ENCODE results near the gene THSD7A. TPM values are rescaled to one million over a fixed set of nuclear protein-coding genes. Genes with fewer than 3 reads are reported as not detected.
A peak's percentile ranks its signal among the peaks of the same experiment; 100 is the strongest.

The THSD7A gene
- total RNA-seq, 1 donor = 0.43 TPM

DNA sequence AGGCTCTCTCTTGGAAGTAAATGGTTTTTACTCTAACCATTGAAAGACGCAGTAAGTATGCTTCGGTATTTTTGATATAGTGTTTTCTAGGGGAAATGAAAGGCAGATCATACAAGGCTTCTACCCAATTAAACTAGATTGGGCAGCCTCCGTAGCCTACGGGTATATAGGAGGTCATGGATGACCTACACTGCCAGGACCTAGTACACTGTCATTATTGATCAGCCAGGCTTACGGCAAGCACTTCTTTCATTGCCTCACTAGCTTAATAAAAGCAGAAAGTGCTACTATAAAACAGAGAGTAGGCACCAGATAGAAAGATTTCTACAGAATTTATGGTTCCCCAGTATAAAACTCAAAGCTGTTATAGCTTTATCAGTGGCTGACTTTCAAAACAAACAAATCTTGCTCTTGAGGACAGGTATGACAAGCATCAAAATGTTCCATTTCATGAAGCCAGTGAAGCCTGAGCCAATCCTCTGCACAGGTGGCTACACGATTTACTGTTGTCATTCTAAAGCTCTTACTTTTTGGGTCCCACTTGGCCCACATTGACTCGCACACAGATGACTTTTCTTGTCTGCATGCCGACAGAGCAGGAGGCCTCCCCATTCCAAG is 358.1 kb downstream of the THSD7A start:
- TF ChIP-seq, protein P1, sequence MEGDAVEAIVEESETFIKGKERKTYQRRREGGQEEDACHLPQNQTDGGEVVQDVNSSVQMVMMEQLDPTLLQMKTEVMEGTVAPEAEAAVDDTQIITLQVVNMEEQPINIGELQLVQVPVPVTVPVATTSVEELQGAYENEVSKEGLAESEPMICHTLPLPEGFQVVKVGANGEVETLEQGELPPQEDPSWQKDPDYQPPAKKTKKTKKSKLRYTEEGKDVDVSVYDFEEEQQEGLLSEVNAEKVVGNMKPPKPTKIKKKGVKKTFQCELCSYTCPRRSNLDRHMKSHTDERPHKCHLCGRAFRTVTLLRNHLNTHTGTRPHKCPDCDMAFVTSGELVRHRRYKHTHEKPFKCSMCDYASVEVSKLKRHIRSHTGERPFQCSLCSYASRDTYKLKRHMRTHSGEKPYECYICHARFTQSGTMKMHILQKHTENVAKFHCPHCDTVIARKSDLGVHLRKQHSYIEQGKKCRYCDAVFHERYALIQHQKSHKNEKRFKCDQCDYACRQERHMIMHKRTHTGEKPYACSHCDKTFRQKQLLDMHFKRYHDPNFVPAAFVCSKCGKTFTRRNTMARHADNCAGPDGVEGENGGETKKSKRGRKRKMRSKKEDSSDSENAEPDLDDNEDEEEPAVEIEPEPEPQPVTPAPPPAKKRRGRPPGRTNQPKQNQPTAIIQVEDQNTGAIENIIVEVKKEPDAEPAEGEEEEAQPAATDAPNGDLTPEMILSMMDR (IDR thresholded peaks at IDR 0.05; ENCODE audit: insufficient read depth, low read depth, low read length) = no peak
- no peak overlapping the region for H3K4me3 ChIP-seq (ENCODE audit: low read depth, low read length)
- no peak for DNase-seq (ENCODE audit: low read depth)

DNA sequence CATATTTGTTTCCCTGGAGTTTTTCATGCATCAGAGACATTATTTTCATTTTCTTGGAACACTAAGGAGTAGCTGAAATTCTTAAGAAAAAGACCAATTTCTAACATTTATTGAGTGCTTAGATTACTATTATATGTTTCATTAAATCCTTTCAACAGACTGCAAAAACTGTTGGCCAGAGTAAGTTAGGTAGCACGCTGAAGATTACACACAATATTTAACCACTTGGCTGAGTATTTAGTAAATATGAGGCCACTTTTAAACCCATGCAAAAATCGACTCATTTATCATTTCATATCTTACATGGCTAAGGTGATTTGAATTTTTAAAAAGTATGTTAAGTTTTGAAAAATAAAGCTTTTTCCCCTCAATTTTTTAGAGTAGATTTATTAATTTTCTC is 358.8 kb downstream of the THSD7A start:
- no peak for DNase-seq (ENCODE audit: low read depth)
- TF ChIP-seq, protein P1 (IDR thresholded peaks at IDR 0.05; ENCODE audit: insufficient read depth, low read depth, low read length) = no peak
- H3K4me3 ChIP-seq (ENCODE audit: low read depth, low read length) = no peak overlapping the region

DNA sequence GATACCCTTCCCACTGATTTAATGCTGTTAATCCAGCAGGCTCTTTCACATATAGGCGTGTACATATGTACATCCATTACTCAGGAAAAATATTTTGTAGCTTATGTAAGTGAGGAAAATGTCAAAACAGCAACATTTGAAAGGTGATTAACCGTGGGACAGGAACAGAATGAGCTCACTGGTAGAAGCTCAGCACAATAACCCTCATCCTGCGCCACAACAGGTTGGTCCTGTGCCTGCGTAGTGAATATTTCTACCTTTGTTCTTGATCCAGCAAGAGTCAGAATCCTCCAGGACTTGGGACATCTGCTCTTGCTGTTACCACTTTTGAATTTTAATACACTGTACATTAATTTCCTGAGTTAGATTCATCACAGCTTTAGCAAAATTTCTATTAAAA is 359.4 kb downstream of the THSD7A start:
- TF ChIP-seq, protein P1 (IDR thresholded peaks at IDR 0.05; ENCODE audit: insufficient read depth, low read depth, low read length) = no peak
- no peak overlapping the region for H3K4me3 ChIP-seq (ENCODE audit: low read depth, low read length)
- no peak for DNase-seq (ENCODE audit: low read depth)

DNA sequence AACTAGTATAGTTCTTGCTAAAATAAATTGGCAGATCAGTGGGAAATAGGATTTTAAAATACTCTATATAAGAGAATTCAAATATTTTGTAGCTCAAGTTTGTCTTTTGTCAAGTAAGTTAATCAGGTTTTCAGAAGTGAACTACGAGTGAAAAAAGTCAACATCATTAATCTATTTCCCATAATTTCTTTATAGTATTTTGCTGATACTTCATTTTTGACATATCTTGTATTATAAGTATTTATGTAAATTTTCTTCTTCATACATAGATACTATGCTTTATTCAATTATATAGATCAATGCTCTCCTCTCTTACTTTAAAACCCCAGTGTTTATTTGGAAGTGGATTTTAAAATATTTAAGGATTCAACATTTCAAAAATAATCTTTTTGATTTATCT is 360.7 kb downstream of the THSD7A start:
- H3K4me3 ChIP-seq (ENCODE audit: low read depth, low read length) = no peak overlapping the region
- TF ChIP-seq, protein P1 (IDR thresholded peaks at IDR 0.05; ENCODE audit: insufficient read depth, low read depth, low read length) = no peak
- DNase-seq (ENCODE audit: low read depth) = no peak

DNA sequence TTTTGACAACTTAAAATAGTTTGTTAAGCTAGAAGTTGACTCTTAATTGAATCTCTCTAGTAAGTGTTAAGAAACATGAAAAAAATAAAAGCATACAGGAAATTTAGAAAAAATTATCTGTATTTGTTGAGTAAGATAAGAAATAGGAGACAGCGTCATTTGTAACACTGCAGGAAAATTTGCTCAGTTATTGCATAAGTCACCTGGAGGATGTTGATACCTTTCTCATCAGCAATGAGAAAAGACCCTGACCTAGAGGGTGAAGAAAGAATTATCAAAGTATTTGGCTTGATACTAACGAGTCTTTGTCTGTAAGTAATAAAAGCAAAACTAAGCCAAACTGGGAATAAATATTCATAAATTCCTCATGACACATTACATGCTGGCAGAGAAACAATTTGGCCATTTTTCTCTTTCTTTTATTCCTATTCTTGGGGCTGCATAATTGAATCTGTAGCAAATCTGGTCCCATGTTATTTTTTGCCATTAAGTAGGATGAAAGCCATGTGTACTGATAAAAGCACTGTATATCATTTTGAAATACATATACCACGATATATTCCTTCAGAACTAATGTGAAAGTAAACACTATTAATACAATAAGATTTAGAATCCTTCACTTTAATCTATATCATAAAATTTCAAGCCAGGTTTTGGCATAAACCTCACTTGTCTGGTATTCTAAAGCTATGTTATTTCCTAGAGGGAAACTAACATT is 362.8 kb downstream of the THSD7A start:
- DNase-seq (ENCODE audit: low read depth) = peak; percentile 14
- TF ChIP-seq, protein P1 (IDR thresholded peaks at IDR 0.05; ENCODE audit: insufficient read depth, low read depth, low read length) = no peak
- no peak overlapping the region for H3K4me3 ChIP-seq (ENCODE audit: low read depth, low read length)

DNA sequence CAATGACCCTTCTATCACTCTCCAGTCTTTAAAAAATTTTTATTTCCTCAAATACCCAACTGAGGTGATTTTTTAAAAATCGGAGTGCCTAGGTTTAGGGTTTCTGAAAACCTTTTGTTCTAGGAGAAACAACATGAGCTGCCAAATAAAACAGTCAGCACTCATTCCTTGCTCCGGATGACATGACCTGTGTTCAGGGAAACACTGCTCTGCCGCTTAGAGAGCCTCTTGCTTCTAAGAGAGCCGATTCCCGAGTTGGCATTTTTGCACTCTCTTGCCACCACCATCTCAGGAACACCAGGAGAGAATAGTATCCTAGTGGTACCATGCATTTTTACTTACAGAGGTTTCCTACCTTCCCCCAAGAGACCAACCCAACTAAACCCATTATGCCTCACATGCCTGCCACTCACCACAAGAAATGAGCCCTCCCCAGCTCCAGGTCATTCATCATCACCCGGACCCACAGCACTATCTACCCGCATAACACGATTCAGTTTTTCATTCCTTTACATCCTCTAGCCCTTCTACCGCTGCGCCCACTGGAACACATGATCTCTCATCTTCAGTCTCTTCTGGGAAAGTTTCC is 365.4 kb downstream of the THSD7A start:
- TF ChIP-seq, protein P1 (IDR thresholded peaks at IDR 0.05; ENCODE audit: insufficient read depth, low read depth, low read length) = no peak
- no peak for DNase-seq (ENCODE audit: low read depth)
- H3K4me3 ChIP-seq (ENCODE audit: low read depth, low read length) = no peak overlapping the region

Data from fibroblast of villous mesenchyme (primary cell).